Mononuclear cell (primary cell): Measurements from ENCODE around the gene CYRIA. TPM values are rescaled to one million over a fixed set of nuclear protein-coding genes. Genes with fewer than 3 reads are reported as not detected.

ENCODE experiments used
- H3K27me3 ChIP-seq: 2 replicates; pipeline ENCODE4 v1.6.0; 2011; ENCODE audit warnings: low read length, control low read depth; ENCODE audit not compliant: insufficient read depth
- H3K4me1 ChIP-seq: 2 replicates; pipeline ENCODE4 v1.5.1; 2011; ENCODE audit warnings: mild to moderate bottlenecking, low read length, control low read depth; ENCODE audit not compliant: insufficient read depth
- H3K4me3 ChIP-seq: 2 replicates; pipeline ENCODE4 v1.5.1; 2011; ENCODE audit warnings: mild to moderate bottlenecking, low read length, moderate library complexity
- H3K9me3 ChIP-seq: 2 replicates; pipeline ENCODE4 v1.5.1; 2011; ENCODE audit warnings: low read depth, mild to moderate bottlenecking, control low read depth, low read length
- total RNA-seq: library from RNA; depleted of rRNA; stranded (reverse); fragments of >200 nt; gene quantifications from one replicate; pipeline ENCODE4 v1.2.3, GENCODE V29; 2012

Gene CYRIA
- total RNA-seq, 1 donor = 63.3 TPM

DNA sequence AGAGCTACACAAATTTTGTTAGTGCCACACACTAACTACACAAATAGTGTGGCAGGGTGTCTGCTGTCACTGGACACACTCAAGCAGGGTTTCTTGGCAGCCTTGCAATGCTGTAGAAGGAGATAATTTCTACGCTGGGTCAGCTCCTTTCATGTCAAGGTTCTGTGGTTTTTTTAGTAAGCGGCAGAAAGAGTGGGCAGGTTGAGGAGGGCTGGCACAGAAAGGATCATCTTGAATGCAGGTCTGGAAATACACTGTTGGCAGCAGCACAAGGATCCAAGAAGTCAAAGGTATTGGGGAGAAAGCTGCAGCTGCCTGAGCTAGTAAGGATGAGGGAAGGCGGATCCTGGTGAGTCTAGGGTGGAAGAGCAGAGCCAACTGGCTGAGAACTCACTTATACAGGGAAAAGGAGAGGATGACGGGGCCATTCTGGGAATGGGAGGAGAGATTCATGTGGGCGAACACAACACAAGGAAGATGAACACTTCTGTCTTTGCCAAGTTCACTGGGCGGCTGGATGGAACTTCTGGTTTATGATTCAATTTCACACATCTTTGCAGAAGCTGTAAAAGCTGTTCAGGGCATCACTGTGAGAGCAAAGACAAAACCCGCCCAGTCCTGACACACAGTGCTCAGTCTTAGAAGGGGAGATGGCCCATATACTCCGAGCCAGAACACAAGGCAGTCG is 16.9 kb upstream of the CYRIA start:
- Histone ChIP-seq H3K27me3 (no peaks in the 10 kb centered on the region), H3K4me3 (no peak overlapping the region), H3K9me3 (peaks cover 9% of the 10 kb centered on the region), H3K4me1 (peaks cover 27% of the 10 kb centered on the region)

DNA sequence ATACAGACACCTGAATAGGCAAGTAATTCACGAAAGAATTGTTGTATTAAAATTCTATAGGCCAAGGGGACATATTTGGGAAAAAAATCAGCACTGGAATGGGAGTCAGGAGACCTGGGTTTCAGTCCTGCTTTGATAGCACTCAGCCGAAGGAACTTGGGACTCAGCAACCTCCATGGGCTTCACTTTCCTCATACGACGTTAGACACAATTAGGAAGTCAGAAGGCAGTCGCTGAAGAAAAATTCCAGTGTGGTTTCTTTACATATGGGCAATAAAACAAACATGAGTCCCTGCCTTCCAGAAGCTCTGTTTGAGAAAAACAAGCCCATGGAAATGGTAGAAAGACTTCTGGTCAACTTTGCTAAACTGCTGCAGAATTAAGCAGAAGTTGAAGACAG is 15.1 kb upstream of the CYRIA start:
- Histone ChIP-seq H3K9me3 (peaks cover 10% of the 10 kb centered on the region), H3K4me3 (no peak overlapping the region), H3K27me3 (peaks cover 3% of the 10 kb centered on the region), H3K4me1 (peaks cover 26% of the 10 kb centered on the region)

DNA sequence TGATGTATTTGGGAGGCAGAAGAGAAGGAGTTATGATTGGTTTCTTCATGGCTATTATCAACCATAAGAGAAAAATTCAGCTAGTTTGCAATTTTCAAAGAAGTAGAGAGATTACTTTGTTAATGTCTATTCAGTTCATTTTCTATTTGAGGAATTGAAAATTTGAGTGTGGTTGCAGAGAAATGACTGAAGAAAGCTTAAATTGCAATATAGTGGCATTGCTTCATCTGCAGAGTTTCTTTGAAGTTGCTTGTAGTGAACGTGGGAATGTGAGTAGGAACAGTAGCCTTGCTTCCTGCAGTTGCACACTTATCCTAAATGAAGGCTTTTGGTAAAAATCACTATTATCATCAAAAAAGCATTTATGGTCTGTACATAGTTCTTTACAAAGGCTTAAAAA is 14.7 kb upstream of the CYRIA start:
- Histone ChIP-seq H3K9me3 (peaks cover 10% of the 10 kb centered on the region), H3K4me3 (no peak overlapping the region), H3K4me1 (peaks cover 26% of the 10 kb centered on the region), H3K27me3 (peaks cover 4% of the 10 kb centered on the region)

DNA sequence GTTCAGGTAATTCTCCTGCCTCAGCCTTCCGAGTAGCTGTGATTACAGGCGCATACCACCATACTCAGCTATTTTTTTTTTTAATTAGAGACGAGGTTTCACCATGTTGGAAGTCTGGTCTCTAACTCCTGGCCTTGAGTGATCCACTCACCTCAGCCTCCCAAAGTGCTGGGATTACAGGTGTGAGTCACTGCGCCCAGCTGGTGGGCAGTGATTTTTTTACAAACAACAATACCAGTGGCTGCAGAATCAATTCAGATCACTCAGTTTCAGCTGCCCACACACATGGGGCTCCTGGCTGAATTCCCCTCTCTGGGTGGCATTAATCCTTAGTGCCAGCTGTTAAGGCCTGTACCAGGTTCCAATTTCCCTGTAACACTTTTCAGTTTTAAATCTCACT is 13.3 kb upstream of the CYRIA start:
- Histone ChIP-seq H3K4me3 (no peak overlapping the region), H3K27me3 (peaks cover 4% of the 10 kb centered on the region), H3K9me3 (peaks cover 10% of the 10 kb centered on the region), H3K4me1 (peaks cover 26% of the 10 kb centered on the region)

DNA sequence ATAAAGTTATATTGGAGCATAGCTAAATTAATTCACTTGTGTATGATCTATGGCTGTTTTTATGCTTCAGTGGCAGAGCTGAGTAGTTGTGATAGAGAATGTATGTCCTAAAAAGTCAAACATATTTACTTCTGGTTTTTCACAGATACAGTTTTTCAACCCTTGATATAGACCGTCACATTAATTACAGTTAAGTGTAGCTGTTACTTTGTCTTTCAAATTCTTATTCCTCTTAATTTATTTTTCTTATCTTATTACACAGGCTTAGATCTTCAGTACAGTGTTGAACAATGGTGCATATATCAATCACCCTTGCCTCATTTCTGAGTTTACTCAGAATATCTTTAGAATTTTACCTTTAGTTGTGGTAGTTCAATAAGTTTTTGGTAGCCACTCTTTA is 12.2 kb upstream of the CYRIA start:
- Histone ChIP-seq H3K4me1 (peaks cover 26% of the 10 kb centered on the region), H3K27me3 (peaks cover 4% of the 10 kb centered on the region), H3K9me3 (peaks cover 10% of the 10 kb centered on the region), H3K4me3 (no peak overlapping the region)

DNA sequence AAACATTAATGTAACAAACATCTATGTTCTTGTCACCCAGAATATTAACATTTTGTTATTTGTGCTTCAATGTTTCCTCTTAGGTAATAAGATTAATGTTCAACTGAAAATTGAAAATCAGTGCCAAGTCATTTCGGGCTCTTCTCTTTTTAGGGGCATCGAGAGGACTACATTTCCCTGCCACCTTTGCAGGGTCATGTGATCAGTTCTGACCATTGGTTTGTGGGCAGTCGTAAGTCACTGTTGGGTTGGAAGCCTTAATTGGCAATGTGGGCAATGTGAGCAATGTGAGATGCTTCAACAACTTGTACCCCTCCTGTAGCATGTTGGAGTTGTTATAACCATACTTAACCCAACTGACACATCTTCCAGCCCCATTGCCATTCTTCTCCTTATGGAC is 10.1 kb upstream of the CYRIA start:
- peaks cover 21% of the 10 kb centered on the region for H3K4me1 ChIP-seq
- peaks cover 4% of the 10 kb centered on the region for H3K27me3 ChIP-seq

DNA sequence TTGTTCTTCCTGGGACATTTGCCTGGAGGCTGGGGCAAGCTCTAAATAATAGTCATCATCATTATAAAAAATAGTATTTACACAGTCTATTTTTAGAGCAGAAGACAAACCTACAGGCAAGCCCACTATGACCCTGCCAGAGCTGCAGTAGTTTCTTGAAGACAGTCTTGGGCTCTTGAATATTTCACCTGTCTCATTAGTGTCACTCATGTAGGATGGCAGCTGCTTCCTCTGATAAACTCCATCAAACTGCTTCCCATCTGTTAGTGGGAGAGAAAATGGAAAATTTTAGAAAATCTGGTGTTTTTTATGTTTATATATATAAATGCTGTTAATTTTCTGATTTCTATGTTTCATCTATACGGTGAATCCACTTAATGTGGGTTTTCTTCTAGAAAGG is 8.5 kb upstream of the CYRIA start:
- Histone ChIP-seq H3K4me1 (peaks cover 5% of the 10 kb centered on the region), H3K27me3 (peaks cover 4% of the 10 kb centered on the region), H3K9me3 (peaks cover 10% of the 10 kb centered on the region), H3K4me3 (no peak overlapping the region)

More for the DNA sequence above, 10.1 kb upstream of the CYRIA start:
- Histone ChIP-seq H3K4me3 (no peak overlapping the region), H3K9me3 (peaks cover 10% of the 10 kb centered on the region)

DNA sequence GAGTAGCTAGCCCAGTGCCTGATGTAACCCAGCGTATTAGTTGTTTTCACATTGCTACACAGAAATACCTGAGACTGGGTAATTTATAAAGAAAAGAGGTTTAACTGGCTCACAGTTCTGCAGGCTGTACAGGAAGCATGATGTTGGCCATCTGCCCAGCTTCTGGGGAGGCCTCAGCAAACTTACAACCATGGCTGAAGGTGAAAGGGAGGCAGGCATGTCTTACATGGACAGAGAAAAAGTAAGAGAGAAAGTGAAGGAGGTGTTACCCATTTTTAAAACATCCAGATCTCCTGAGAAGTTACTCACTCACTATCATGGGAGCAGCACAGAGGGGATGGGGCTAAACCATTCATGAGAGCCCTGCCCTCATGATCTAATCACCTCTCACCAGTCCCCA is 6.1 kb upstream of the CYRIA start:
- peaks cover 4% of the 10 kb centered on the region for H3K27me3 ChIP-seq
- H3K9me3 ChIP-seq = no peaks in the 10 kb centered on the region
- H3K4me1 ChIP-seq = peaks cover 3% of the 10 kb centered on the region
- H3K4me3 ChIP-seq = no peak overlapping the region

DNA sequence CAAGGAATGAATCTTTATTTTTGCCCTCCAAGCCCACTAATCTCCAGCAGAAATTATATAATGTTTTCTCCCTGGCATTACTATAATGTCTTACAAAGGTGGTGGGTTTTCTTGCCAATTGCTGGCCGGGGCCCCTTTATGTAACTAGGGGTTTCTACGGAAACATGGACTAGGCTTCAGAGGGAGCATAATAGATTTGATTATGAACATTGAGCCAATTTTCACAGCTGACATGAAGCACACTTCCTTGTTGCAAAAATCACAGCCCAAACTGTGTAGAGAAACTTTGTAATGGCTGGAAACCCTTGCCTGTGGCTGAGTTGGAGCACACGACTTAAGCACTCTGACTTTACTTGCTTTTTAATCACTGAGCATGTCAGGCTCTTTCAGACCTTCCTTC is 3.8 kb upstream of the CYRIA start:
- no peaks in the 10 kb centered on the region for H3K9me3 ChIP-seq
- H3K4me3 ChIP-seq = no peak overlapping the region
- peaks cover 21% of the 10 kb centered on the region for H3K4me1 ChIP-seq
- no peaks in the 10 kb centered on the region for H3K27me3 ChIP-seq

DNA sequence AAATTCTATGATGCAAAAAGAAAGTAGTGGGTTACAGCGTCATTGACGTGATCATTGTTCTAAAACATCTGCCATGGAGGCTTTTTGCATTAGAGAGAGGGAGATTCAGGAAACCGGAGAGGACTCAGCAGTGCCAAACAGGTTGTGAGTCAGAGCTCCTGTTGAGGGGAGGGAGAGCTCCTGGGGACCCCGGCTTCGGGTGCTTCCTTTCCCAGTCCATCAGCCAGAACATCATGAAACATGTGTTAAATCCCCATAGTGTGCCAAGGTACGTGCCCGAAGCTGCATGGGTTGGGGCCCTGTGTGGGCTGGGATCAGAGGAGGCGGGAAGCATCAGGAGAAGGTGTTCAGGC is 791 bp upstream of the CYRIA start:
- Histone ChIP-seq H3K4me3 (peak overlapping the region; percentile 33), H3K9me3 (no peaks in the 10 kb centered on the region), H3K4me1 (peaks cover 45% of the 10 kb centered on the region), H3K27me3 (no peaks in the 10 kb centered on the region)

DNA sequence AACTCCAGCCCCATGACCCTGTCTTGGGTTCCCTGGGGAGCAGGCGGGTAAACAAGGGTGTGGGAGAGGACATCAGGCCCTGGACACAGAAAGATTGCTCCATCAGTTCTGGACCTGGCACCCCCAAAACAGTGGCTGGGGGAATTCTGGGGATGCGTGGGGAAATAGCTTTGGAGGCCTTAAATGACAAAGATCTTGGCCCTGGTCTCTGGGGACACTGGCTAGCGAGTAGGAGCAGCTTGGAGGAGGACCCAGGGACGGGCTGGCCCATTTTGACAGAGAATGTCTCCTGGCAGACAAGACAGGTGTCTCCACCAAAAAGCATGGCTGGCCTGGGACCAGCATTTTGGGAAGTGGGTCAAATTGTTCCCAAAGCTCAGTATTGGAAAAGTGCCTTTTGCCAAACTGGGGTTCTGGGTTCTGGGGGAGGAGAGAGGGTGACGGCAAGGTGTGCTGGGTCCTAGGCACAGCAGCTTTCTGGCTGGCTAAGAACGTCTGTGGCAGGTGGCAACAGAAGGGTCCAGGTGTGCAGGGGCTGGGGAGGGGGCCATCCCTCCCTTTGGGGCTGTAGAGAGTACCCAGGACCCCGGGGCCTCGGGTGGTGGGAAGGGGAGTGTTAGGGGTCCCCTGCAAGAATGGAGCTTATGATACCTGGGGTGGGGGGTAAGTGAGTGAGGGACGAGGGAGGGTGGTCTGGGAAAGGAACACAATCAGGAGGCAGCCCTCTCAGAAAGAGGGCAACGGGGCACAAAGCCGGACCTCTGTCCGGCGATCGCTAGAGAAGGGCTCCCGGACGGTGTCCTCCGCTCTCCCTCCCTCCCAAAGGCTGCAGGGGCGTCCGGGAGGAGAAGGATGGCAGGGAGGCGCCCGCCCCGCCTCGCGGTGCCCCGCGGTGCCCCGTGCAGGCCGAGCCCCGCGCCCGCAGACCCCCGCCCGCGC is 556 bp downstream of the CYRIA start:
- peaks cover 55% of the 10 kb centered on the region for H3K4me1 ChIP-seq
- H3K4me3 ChIP-seq = peak overlapping the region; percentile 77
- no peaks in the 10 kb centered on the region for H3K9me3 ChIP-seq
- no peaks in the 10 kb centered on the region for H3K27me3 ChIP-seq

DNA sequence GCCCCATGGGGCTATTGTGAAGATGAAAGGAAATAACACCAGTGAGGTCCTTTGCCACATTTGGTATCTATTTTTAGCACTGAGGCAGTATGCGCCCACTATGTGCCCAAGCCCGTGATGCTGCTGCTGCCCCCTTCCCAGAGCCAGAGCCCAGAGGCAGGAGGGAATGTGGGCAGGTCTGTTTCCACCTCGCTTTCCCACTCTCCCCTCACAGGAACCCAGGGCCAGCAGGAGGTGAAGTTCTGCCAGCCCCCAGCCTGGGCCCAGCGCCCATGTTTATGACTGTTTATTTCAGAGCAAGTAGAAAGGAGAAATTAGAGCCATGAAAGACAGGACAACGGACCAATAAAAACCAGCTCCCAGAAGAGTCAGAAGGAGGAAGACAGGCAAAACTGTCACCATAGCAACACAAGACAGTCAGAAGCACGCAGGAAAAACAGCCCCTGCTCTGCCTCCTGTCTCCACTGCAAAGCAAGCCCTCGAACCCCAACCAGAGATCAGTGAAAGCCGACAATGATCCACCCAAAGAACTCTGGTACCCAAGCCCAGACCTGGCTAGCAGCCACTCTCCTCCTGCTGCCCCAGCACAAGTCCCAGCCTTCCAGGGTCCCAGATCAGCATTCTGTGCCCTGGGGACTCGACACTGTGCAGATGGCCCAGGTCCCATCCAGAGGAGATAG is 1.4 kb downstream of the CYRIA start:
- Histone ChIP-seq H3K9me3 (no peaks in the 10 kb centered on the region), H3K4me1 (peaks cover 64% of the 10 kb centered on the region), H3K27me3 (no peaks in the 10 kb centered on the region), H3K4me3 (peak overlapping the region; percentile 77)

DNA sequence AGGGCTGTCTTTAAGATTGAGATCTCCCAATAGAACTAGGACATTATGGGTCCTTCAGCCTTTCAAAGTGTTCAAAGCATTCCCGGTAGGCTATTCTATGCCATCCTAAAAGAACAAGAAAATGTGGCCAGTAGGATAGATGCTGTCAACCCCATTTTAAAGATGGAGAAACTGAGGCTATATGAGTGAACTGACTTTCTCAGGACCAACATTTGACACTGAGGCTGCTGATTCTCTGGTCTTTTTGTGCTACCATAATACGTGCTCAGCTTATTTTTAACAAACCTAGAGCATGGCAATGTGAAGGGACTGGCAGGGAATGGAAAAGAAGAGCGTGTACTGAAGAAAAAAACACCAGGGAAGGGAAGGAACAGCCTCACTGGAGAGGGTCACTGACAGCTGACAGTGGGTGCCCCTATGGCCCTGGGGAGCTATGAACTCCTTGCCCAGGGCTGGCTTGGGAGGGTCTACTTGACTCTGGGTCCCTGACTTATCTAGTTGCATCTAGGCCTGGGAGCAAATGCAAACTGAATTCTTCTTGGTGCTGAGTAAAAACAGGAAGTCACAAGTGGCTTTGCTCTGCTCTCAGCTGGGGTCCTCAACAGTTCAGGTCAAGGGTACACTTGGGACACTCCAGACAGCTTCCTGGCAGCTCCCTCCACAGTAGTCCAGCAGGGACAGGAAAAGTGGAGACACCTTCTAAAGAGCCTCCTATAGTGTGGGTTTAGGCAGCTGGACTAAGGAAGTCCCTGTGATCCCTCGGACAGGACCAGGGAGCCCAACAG is 2.3 kb downstream of the CYRIA start:
- H3K4me3 ChIP-seq = peak overlapping the region; percentile 77
- H3K27me3 ChIP-seq = no peaks in the 10 kb centered on the region
- H3K4me1 ChIP-seq = peaks cover 73% of the 10 kb centered on the region
- H3K9me3 ChIP-seq = no peaks in the 10 kb centered on the region

DNA sequence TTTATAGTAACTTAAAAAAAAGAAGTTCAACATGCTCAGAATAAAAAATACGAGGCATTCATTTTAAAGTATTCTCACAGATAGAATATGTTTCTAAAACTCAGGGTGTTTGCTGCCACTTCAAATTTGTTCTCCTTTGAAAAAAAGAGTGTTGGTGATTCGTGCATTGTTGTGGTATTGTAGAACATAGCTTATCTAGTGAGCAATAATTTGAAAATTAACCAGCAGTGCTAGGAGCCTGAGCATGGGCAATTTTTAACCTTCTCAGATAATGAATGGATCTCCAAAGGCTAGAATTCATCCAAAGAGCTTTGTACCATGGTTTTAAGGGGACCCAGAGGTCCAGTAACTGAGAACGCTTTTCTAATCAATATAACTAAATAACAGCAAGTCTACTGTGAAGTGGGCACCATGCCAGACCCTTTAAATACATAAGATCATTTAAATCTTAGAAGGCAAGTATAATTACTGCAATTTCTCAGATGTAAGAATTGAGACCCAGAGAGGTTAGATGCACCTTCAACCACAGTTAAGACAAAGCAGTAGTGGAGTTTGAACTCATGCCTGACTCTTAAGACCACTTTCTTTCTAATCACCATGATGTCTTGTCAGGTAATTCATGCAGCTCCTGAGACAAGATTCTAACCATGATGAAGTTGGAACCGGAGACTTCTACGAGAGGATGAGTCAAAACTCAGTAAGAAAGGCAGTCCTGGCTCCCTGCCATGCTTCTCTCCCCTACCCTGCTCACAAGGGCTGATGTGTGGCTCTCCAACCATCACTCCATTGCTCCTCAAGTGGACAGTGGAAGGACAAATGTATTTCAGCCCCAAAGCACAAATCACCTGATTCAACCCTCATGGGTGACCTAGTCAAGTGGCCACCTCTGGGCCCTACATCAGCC is 3.4 kb downstream of the CYRIA start:
- Histone ChIP-seq H3K27me3 (no peaks in the 10 kb centered on the region), H3K4me3 (no peak overlapping the region), H3K9me3 (no peaks in the 10 kb centered on the region), H3K4me1 (peaks cover 84% of the 10 kb centered on the region)
